ENCODE measurements around the gene TREX2. TPM values are rescaled to one million over a fixed set of nuclear protein-coding genes. Genes with fewer than 3 reads are reported as not detected.
A peak's percentile ranks its signal among the peaks of the same experiment; 100 is the strongest.

The TREX2 gene
- total and polyA plus RNA-seq, 7 experiments from 2014 or later = 0.25 to 5.5 (median 2.8) TPM

DNA sequence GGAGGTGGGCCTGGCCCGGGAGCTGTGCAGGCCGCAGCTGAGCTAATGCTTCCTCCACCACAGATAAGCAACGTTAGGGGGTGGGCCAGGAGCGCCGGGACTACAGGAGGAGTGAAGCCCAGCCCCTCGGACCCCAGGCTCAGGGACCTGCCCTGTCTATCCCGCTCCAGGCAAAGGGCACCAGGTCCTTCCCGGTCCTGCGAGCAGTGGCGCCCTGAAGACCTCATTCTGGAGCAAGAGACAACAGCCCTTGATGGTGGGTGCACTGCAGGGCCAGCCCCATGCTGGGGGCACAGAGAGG, 730 bp upstream of the TREX2 start:
- Histone ChIP-seq H3K4me3 (ENCODE audit: low read length) (no peak overlapping the region), H3K9me3 (ENCODE audit: control insufficient read depth in 2 of 3, low read length in 3 of 3) (no peaks in the 10 kb centered on the region), H3K27me3 (ENCODE audit: control insufficient read depth in 2 of 2, insufficient read depth in 2 of 2, low read length in 2 of 2) (no peaks in the 10 kb centered on the region), H3K4me1 (ENCODE audit: control insufficient read depth in 2 of 2, insufficient read depth in 2 of 2, low read length in 2 of 2) (no peaks in the 10 kb centered on the region), H3K27ac (ENCODE audit: low read depth, low read length) (no peak overlapping the region), H3K36me3 (ENCODE audit: control insufficient read depth in 2 of 3, insufficient read depth in 3 of 3, low read length in 3 of 3) (peaks cover 0 to 12% (median 0%) of the 10 kb centered on the region in 3 experiments)
- H3K27ac Mint-ChIP-seq = peak overlapping the region in 1 of 9 donors; percentile 18
- peaks cover 0 to 3% (median 0%) of the 10 kb centered on the region in 5 donors for H3K36me3 Mint-ChIP-seq
- DNase-seq (no peak), ATAC-seq (no peak)
- POLR2A ChIA-PET = no interaction called here
- CTCF ChIA-PET = no interaction called here
- intact Hi-C loops (cut with micrococcal nuclease) = no loop called here
- H3K4me3 Mint-ChIP-seq = no peak overlapping the region
- no peaks in the 10 kb centered on the region for H3K9me3 Mint-ChIP-seq
- no peaks in the 10 kb centered on the region for H3K27me3 Mint-ChIP-seq
- no peaks in the 10 kb centered on the region for H3K4me1 Mint-ChIP-seq

- peaks cover 0 to 8% (median 0%) of the 10 kb centered on the region in 3 experiments for H3K36me3 ChIP-seq (ENCODE audit: control insufficient read depth in 2 of 3, insufficient read depth in 3 of 3, low read length in 3 of 3)
- Mint-ChIP-seq H3K36me3 (peaks cover 0 to 3% (median 0%) of the 10 kb centered on the region in 5 donors), H3K9me3 (peaks cover 0 to 2% (median 0%) of the 10 kb centered on the region in 11 donors), H3K4me1 (no peaks in the 10 kb centered on the region), H3K4me3 (no peak overlapping the region), H3K27ac (no peak overlapping the region), H3K27me3 (no peaks in the 10 kb centered on the region)
- ChIA-PET POLR2A (no interaction called here), CTCF (no interaction called here)
- H3K4me1 ChIP-seq (ENCODE audit: control insufficient read depth in 2 of 2, insufficient read depth in 2 of 2, low read length in 2 of 2) = no peaks in the 10 kb centered on the region
- ATAC-seq (no peak), DNase-seq (no peak)
- H3K27ac ChIP-seq (ENCODE audit: low read depth, low read length) = no peak overlapping the region
- intact Hi-C loops (cut with micrococcal nuclease) = no loop called here
- no peaks in the 10 kb centered on the region for H3K27me3 ChIP-seq (ENCODE audit: control insufficient read depth in 2 of 2, insufficient read depth in 2 of 2, low read length in 2 of 2)
- no peak overlapping the region for H3K4me3 ChIP-seq (ENCODE audit: low read length)
- no peaks in the 10 kb centered on the region for H3K9me3 ChIP-seq (ENCODE audit: control insufficient read depth in 2 of 3, low read length in 3 of 3)
These were observed 575 bp downstream of the TREX2 start for GRCh38 chrX:153445106-153445855.

- Mint-ChIP-seq H3K36me3 (peaks cover 0 to 3% (median 0%) of the 10 kb centered on the region in 5 donors), H3K9me3 (peaks cover 0 to 2% (median 0%) of the 10 kb centered on the region in 11 donors), H3K4me1 (no peaks in the 10 kb centered on the region), H3K27me3 (no peaks in the 10 kb centered on the region), H3K27ac (no peak overlapping the region), H3K4me3 (no peak overlapping the region)
- Histone ChIP-seq H3K4me3 (ENCODE audit: low read length) (no peak overlapping the region), H3K36me3 (ENCODE audit: control insufficient read depth in 2 of 3, insufficient read depth in 3 of 3, low read length in 3 of 3) (no peaks in the 10 kb centered on the region), H3K4me1 (ENCODE audit: control insufficient read depth in 2 of 2, insufficient read depth in 2 of 2, low read length in 2 of 2) (no peaks in the 10 kb centered on the region), H3K9me3 (ENCODE audit: control insufficient read depth in 2 of 3, low read length in 3 of 3) (no peaks in the 10 kb centered on the region), H3K27me3 (ENCODE audit: control insufficient read depth in 2 of 2, insufficient read depth in 2 of 2, low read length in 2 of 2) (no peaks in the 10 kb centered on the region), H3K27ac (ENCODE audit: low read depth, low read length) (no peak overlapping the region)
- no peak for ATAC-seq
- CTCF ChIA-PET = no interaction called here
- intact Hi-C loops (cut with micrococcal nuclease) = no loop called here
- no peak for DNase-seq
- POLR2A ChIA-PET = no interaction called here
These were observed 1.4 kb downstream of the TREX2 start for GRCh38 chrX:153444333-153445011.

- DNase-seq (no peak), ATAC-seq (no peak)
- no peak overlapping the region for H3K4me3 Mint-ChIP-seq
- H3K27me3 ChIP-seq (ENCODE audit: control insufficient read depth in 2 of 2, insufficient read depth in 2 of 2, low read length in 2 of 2) = no peaks in the 10 kb centered on the region
- H3K36me3 ChIP-seq (ENCODE audit: control insufficient read depth in 2 of 3, insufficient read depth in 3 of 3, low read length in 3 of 3) = no peaks in the 10 kb centered on the region
- peaks cover 0 to 2% (median 0%) of the 10 kb centered on the region in 11 donors for H3K9me3 Mint-ChIP-seq
- ChIA-PET POLR2A (no interaction called here), CTCF (no interaction called here)
- no peak overlapping the region for H3K4me3 ChIP-seq (ENCODE audit: low read length)
- H3K4me1 ChIP-seq (ENCODE audit: control insufficient read depth in 2 of 2, insufficient read depth in 2 of 2, low read length in 2 of 2) = no peaks in the 10 kb centered on the region
- no peak overlapping the region for H3K27ac Mint-ChIP-seq
- peaks cover 0 to 3% (median 0%) of the 10 kb centered on the region in 5 donors for H3K36me3 Mint-ChIP-seq
- H3K4me1 Mint-ChIP-seq = no peaks in the 10 kb centered on the region
- intact Hi-C loops (cut with micrococcal nuclease) = no loop called here
- no peaks in the 10 kb centered on the region for H3K9me3 ChIP-seq (ENCODE audit: control insufficient read depth in 2 of 3, low read length in 3 of 3)
- H3K27ac ChIP-seq (ENCODE audit: low read depth, low read length) = no peak overlapping the region
- H3K27me3 Mint-ChIP-seq = no peaks in the 10 kb centered on the region
These were observed 2.2 kb downstream of the TREX2 start for GRCh38 chrX:153443476-153444332.

- Histone ChIP-seq H3K27me3 (ENCODE audit: control insufficient read depth in 2 of 2, insufficient read depth in 2 of 2, low read length in 2 of 2) (no peaks in the 10 kb centered on the region), H3K9me3 (ENCODE audit: control insufficient read depth in 2 of 3, low read length in 3 of 3) (no peaks in the 10 kb centered on the region), H3K36me3 (ENCODE audit: control insufficient read depth in 2 of 3, insufficient read depth in 3 of 3, low read length in 3 of 3) (no peaks in the 10 kb centered on the region), H3K27ac (ENCODE audit: low read depth, low read length) (no peak overlapping the region), H3K4me1 (ENCODE audit: control insufficient read depth in 2 of 2, insufficient read depth in 2 of 2, low read length in 2 of 2) (no peaks in the 10 kb centered on the region), H3K4me3 (ENCODE audit: low read length) (no peak overlapping the region)
- intact Hi-C loops (cut with micrococcal nuclease) = no loop called here
- Mint-ChIP-seq H3K36me3 (no peaks in the 10 kb centered on the region), H3K4me1 (no peaks in the 10 kb centered on the region), H3K4me3 (no peak overlapping the region), H3K9me3 (peaks cover 0 to 5% (median 0%) of the 10 kb centered on the region in 11 donors), H3K27ac (no peak overlapping the region), H3K27me3 (peaks cover 0 to 2% (median 0%) of the 10 kb centered on the region in 5 donors)
- POLR2A ChIA-PET = no interaction called here
- ATAC-seq (no peak), DNase-seq (no peak)
- CTCF ChIA-PET = no interaction called here
These were observed 3.4 kb downstream of the TREX2 start for GRCh38 chrX:153442463-153442862.

- no peak for DNase-seq
- no peaks in the 10 kb centered on the region for H3K4me1 Mint-ChIP-seq
- intact Hi-C loops (cut with micrococcal nuclease) = no loop called here
These were observed 3.9 kb downstream of the TREX2 start for GRCh38 chrX:153441981-153442380.

More at GRCh38 chrX:153441981-153442380, 3.9 kb downstream of the TREX2 start:
- ChIA-PET POLR2A (interaction anchor here (0.6 kb wide), 1 partner anchor 145 kb away, joined by 3 read pairs; no protein-coding TSS in a partner anchor), CTCF (no interaction called here)
- H3K27me3 ChIP-seq (ENCODE audit: control insufficient read depth in 2 of 2, insufficient read depth in 2 of 2, low read length in 2 of 2) = no peaks in the 10 kb centered on the region
- peaks cover 0 to 2% (median 0%) of the 10 kb centered on the region in 5 donors for H3K27me3 Mint-ChIP-seq
- H3K36me3 ChIP-seq (ENCODE audit: control insufficient read depth in 2 of 3, insufficient read depth in 3 of 3, low read length in 3 of 3) = no peaks in the 10 kb centered on the region
- no peak overlapping the region for H3K4me3 Mint-ChIP-seq
- H3K4me3 ChIP-seq (ENCODE audit: low read length) = no peak overlapping the region
- peaks cover 0 to 5% (median 0%) of the 10 kb centered on the region in 11 donors for H3K9me3 Mint-ChIP-seq
- H3K4me1 ChIP-seq (ENCODE audit: control insufficient read depth in 2 of 2, insufficient read depth in 2 of 2, low read length in 2 of 2) = no peaks in the 10 kb centered on the region
- no peak overlapping the region for H3K27ac Mint-ChIP-seq
- ATAC-seq = no peak
- no peak overlapping the region for H3K27ac ChIP-seq (ENCODE audit: low read depth, low read length)
- no peaks in the 10 kb centered on the region for H3K36me3 Mint-ChIP-seq
- H3K9me3 ChIP-seq (ENCODE audit: control insufficient read depth in 2 of 3, low read length in 3 of 3) = no peaks in the 10 kb centered on the region

Data from naive thymus-derived CD4-positive, alpha-beta T cell (primary cell).